ENCODE data around the gene RPS2. TPM values are rescaled to one million over a fixed set of nuclear protein-coding genes. Genes with fewer than 3 reads are reported as not detected.
A peak's percentile ranks its signal among the peaks of the same experiment; 100 is the strongest.
"Not testable (repeated sequence)": the region's sequence is repeated elsewhere in the genome, so short reads cannot be mapped to it uniquely, and the experiment has no call there.

The RPS2 gene
- polyA plus RNA-seq, 1 experiment = 4,041 TPM

DNA sequence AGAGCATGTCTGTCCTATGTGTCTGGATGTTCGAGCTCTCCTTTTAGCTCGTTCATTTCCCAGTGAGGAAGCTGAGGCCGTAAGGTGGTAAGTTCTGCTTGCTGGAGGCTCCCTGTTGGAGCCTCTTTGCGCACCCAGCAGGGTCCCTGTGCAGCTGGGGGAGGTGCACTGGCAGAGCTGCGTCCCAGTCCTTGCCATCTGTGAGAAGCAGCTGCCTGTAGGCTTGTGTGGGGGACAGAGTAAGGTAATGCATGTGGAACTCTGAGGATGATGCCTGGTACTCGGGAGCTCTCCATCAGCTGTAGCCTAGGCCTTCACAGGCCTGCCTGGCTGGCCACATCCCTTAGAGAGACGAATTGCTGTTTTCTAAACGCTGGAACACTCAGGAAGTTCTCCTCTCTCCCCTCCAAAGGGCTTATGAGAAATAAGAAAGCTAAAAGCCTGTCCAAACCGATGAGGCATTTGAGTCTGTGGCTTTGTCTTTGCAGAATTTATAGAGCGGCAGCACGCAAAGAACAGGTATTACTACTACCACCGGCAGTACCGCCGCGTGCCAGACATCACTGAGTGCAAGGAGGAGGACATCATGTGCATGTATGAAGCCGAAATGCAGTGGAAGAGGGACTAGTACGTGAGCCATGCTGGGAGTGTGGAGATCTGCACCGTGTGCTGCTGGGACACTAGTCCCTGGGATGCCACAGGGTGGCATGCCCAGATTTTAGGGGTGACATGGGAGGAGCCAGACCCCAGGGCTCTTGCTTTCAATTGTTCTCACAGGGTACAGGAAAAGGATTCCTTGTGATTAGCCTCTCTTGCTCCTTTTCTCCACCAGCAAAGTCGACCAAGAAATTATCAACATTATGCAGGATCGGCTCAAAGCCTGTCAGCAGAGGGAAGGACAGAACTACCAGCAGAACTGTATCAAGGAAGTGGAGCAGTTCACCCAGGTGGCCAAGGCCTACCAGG is 3.7 kb downstream of the RPS2 start:
- H3K36me3 ChIP-seq (ENCODE audit: control insufficient read depth, insufficient read depth, low read length) = peaks cover 17% of the 10 kb centered on the region
- H3K4me3 ChIP-seq (ENCODE audit: low read depth, low read length) = peak overlapping the region; percentile 94
- POLR2A ChIA-PET = no interaction called here
- DNase-seq (ENCODE audit: low read depth) = no peak
- no peak for TF ChIP-seq CTCF (IDR thresholded peaks at IDR 0.05; ENCODE audit: insufficient read depth, low read depth, low read length)
- CTCF ChIA-PET = interaction anchor here (0.6 to 1.0 kb wide), 3 partner anchors 12 to 54 kb away, joined by 3 to 5 read pairs (median 3); no protein-coding TSS in a partner anchor
- H3K27me3 ChIP-seq (ENCODE audit: control insufficient read depth, insufficient read depth, low read length) = no peaks in the 10 kb centered on the region; the same call in 1 of the 2 replicates

GRCh38 chr16:1959269-1960039 is 5.2 kb downstream of the RPS2 start, which contains the start of gene NDUFB10:
Gene NDUFB10, plus strand, starts transcription at chr16:1959538. Its CDS starts 87 bp downstream, at chr16:1959625.
- TF ChIP-seq CTCF (IDR thresholded peaks at IDR 0.05; ENCODE audit: insufficient read depth, low read depth, low read length) = peak; percentile 48
- peaks cover 17% of the 10 kb centered on the region for H3K36me3 ChIP-seq (ENCODE audit: control insufficient read depth, insufficient read depth, low read length)
- POLR2A ChIA-PET = no interaction called here
- no peaks in the 10 kb centered on the region; the same call in 1 of the 2 replicates for H3K27me3 ChIP-seq (ENCODE audit: control insufficient read depth, insufficient read depth, low read length)
- peak within 1 kb of the TSS; percentile 94 for H3K4me3 ChIP-seq (ENCODE audit: low read depth, low read length)
- CTCF ChIA-PET = interaction anchor here (0.9 to 1.5 kb wide), 3 partner anchors 9 to 193 kb away, joined by 3 to 6 read pairs (median 3); no protein-coding TSS in a partner anchor
- DNase-seq (ENCODE audit: low read depth) = peak; percentile 30

DNA sequence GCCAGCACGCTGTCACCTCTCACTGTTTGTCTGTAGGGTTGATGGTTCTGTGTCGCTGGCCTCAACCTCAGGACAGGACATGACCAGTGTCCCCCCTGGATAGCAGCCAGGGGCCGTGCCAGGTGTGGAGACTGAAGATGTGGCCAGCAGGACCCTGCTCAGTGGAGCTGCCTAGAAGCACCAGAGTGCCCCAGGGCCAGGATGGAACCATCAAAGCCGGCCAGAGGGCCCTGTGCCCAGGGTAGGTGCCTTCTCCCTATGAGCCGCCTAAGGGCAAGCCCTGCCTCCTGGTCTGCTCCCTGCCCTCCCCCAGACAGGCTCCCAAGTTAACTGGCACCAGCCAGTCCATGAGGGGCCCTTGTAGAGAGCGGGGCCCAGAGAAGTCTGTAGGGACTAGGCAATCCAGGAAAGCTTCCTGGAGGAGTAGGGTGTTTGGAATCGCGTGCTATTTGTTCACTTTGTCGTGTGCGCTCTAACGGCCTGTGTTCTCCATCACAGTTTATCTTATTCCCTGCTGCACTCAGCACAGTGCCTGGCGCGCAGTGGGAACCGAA is 5.8 kb downstream of the RPS2 start:
- no peaks in the 10 kb centered on the region; the same call in 1 of the 2 replicates for H3K27me3 ChIP-seq (ENCODE audit: control insufficient read depth, insufficient read depth, low read length)
- ChIA-PET CTCF (interaction anchor here (0.9 to 1.5 kb wide), 3 partner anchors 8 to 194 kb away, joined by 3 to 6 read pairs (median 3); no protein-coding TSS in a partner anchor), POLR2A (no interaction called here)
- H3K36me3 ChIP-seq (ENCODE audit: control insufficient read depth, insufficient read depth, low read length) = peaks cover 17% of the 10 kb centered on the region
- no peak for DNase-seq (ENCODE audit: low read depth)
- TF ChIP-seq CTCF (IDR thresholded peaks at IDR 0.05; ENCODE audit: insufficient read depth, low read depth, low read length) = no peak
- H3K4me3 ChIP-seq (ENCODE audit: low read depth, low read length) = peak overlapping the region; percentile 19; the same call in 1 of the 2 replicates

GRCh38 chr16:1958143-1958491 is 6.5 kb downstream of the RPS2 start:
- H3K27me3 ChIP-seq (ENCODE audit: control insufficient read depth, insufficient read depth, low read length); DNase-seq (ENCODE audit: low read depth); H3K4me3 ChIP-seq (ENCODE audit: low read depth, low read length); POLR2A ChIA-PET: not testable (repeated sequence)
- peaks cover 14% of the 10 kb centered on the region for H3K36me3 ChIP-seq (ENCODE audit: control insufficient read depth, insufficient read depth, low read length)
- CTCF ChIA-PET = interaction anchor here (0.9 kb wide), 1 partner anchor 7 kb away, joined by 3 read pairs; no protein-coding TSS in a partner anchor

- H3K4me3 ChIP-seq (ENCODE audit: low read depth, low read length); DNase-seq (ENCODE audit: low read depth); POLR2A ChIA-PET; CTCF ChIA-PET; H3K27me3 ChIP-seq (ENCODE audit: control insufficient read depth, insufficient read depth, low read length): not testable (repeated sequence)
- peaks cover 12% of the 10 kb centered on the region for H3K36me3 ChIP-seq (ENCODE audit: control insufficient read depth, insufficient read depth, low read length)
Observed at GRCh38 chr16:1957434-1958142, 7.0 kb downstream of the RPS2 start.

Measured in BJ (cell line).